Measurements from ENCODE around the gene PTK7. TPM values are rescaled to one million over a fixed set of nuclear protein-coding genes. Genes with fewer than 3 reads are reported as not detected.
"Not testable (repeated sequence)": the region's sequence is repeated elsewhere in the genome, so short reads cannot be mapped to it uniquely, and the experiment has no call there.

Gene PTK7
- total and polyA plus RNA-seq, 2 experiments from 2014 or later, result 127 to 162 TPM

GRCh38 chr6:43130429-43130828 lies 54.3 kb downstream of the PTK7 start:
- TF ChIP-seq EZH2 (IDR thresholded peaks at IDR 0.05; ENCODE audit: borderline replicate concordance) (no peak), EZH2phosphoT487 (IDR thresholded peaks at IDR 0.05; ENCODE audit: low read depth, severe bottlenecking, unreplicated experiment) (no peak)
- TF ChIP-seq, protein P1, sequence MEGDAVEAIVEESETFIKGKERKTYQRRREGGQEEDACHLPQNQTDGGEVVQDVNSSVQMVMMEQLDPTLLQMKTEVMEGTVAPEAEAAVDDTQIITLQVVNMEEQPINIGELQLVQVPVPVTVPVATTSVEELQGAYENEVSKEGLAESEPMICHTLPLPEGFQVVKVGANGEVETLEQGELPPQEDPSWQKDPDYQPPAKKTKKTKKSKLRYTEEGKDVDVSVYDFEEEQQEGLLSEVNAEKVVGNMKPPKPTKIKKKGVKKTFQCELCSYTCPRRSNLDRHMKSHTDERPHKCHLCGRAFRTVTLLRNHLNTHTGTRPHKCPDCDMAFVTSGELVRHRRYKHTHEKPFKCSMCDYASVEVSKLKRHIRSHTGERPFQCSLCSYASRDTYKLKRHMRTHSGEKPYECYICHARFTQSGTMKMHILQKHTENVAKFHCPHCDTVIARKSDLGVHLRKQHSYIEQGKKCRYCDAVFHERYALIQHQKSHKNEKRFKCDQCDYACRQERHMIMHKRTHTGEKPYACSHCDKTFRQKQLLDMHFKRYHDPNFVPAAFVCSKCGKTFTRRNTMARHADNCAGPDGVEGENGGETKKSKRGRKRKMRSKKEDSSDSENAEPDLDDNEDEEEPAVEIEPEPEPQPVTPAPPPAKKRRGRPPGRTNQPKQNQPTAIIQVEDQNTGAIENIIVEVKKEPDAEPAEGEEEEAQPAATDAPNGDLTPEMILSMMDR (IDR thresholded peaks at IDR 0.05; ENCODE audit: poor library complexity), result no peak
- no peak for DNase-seq (ENCODE audit: low spot score)
- H3K79me2 ChIP-seq, result peaks cover 33% of the 10 kb centered on the region
- H3K27me3 ChIP-seq, result no peaks in the 10 kb centered on the region
- no peak overlapping the region for H2AFZ ChIP-seq
- H3K4me3 ChIP-seq, result no peak overlapping the region
- no peaks in the 10 kb centered on the region for H3K9me3 ChIP-seq (ENCODE audit: low read depth)
- 95% methylated on average over 7 of the region's 7 CpGs for WGBS (ENCODE audit: low lambda C conversion rate, missing lambda C conversion rate)
- no peaks in the 10 kb centered on the region for H3K9me2 ChIP-seq (replicated peaks; ENCODE audit: insufficient read depth)
- peaks cover 17% of the 10 kb centered on the region for H3K4me1 ChIP-seq (ENCODE audit: insufficient read depth)
- no peaks in the 10 kb centered on the region for H3K36me3 ChIP-seq (replicated peaks; ENCODE audit: insufficient read depth, low read depth)
- no peak overlapping the region for H3K27ac ChIP-seq
- no peak overlapping the region for H3K4me2 ChIP-seq
- H4K20me1 ChIP-seq (ENCODE audit: insufficient read depth, poor library complexity, severe bottlenecking), result no peaks in the 10 kb centered on the region

DNA sequence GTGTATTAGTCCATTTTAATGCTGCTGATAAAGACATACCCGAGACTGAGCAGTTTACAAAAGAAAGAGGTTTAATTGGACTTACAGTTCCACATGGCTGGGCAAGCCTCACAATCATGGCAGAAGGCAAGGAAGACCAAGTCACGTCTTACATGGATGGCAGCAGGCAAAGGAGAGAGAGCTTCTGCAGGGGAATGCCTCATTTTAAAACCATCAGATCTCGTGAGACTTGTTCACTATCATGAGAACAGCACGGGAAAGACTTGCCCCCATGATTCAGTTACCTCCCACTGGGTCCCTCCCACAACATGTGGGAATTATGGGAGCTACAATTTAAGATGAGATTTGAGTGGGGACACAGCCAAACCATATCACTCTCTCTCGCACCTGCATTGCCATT lies 55.3 kb downstream of the PTK7 start:
- H3K4me1 ChIP-seq (ENCODE audit: insufficient read depth); H3K27me3 ChIP-seq; H3K27ac ChIP-seq; H3K4me2 ChIP-seq; H3K36me3 ChIP-seq (replicated peaks; ENCODE audit: insufficient read depth, low read depth); H3K4me3 ChIP-seq; H2AFZ ChIP-seq; H4K20me1 ChIP-seq (ENCODE audit: insufficient read depth, poor library complexity, severe bottlenecking); H3K9me2 ChIP-seq (replicated peaks; ENCODE audit: insufficient read depth); DNase-seq (ENCODE audit: low spot score); H3K9me3 ChIP-seq (ENCODE audit: low read depth): not testable (repeated sequence)
- 92% methylated on average over 5 of the region's 5 CpGs for WGBS (ENCODE audit: low lambda C conversion rate, missing lambda C conversion rate)
- peaks cover 28% of the 10 kb centered on the region for H3K79me2 ChIP-seq

GRCh38 chr6:43138267-43138666 lies 62.2 kb downstream of the PTK7 start:
- H4K20me1 ChIP-seq (ENCODE audit: insufficient read depth, poor library complexity, severe bottlenecking), result no peaks in the 10 kb centered on the region
- H3K9me2 ChIP-seq (replicated peaks; ENCODE audit: insufficient read depth), result no peaks in the 10 kb centered on the region
- H3K27me3 ChIP-seq, result no peaks in the 10 kb centered on the region
- no peaks in the 10 kb centered on the region for H3K36me3 ChIP-seq (replicated peaks; ENCODE audit: insufficient read depth, low read depth)
- H3K4me1 ChIP-seq (ENCODE audit: insufficient read depth), result peaks cover 5% of the 10 kb centered on the region
- no peak for DNase-seq (ENCODE audit: low spot score)
- TF ChIP-seq EZH2 (IDR thresholded peaks at IDR 0.05; ENCODE audit: borderline replicate concordance) (no peak), EZH2phosphoT487 (IDR thresholded peaks at IDR 0.05; ENCODE audit: low read depth, severe bottlenecking, unreplicated experiment) (no peak)
- TF ChIP-seq, protein P1 (IDR thresholded peaks at IDR 0.05; ENCODE audit: poor library complexity), result no peak
- H3K27ac ChIP-seq, result no peak overlapping the region
- WGBS (ENCODE audit: low lambda C conversion rate, missing lambda C conversion rate), result 98% methylated on average over 3 of the region's 3 CpGs
- no peak overlapping the region for H2AFZ ChIP-seq
- H3K79me2 ChIP-seq, result no peaks in the 10 kb centered on the region
- H3K4me2 ChIP-seq, result no peak overlapping the region
- no peak overlapping the region for H3K4me3 ChIP-seq
- no peaks in the 10 kb centered on the region for H3K9me3 ChIP-seq (ENCODE audit: low read depth)

- H3K79me2 ChIP-seq; H3K9me3 ChIP-seq (ENCODE audit: low read depth); H3K9me2 ChIP-seq (replicated peaks; ENCODE audit: insufficient read depth); H3K36me3 ChIP-seq (replicated peaks; ENCODE audit: insufficient read depth, low read depth); H2AFZ ChIP-seq; H3K4me2 ChIP-seq; H3K27me3 ChIP-seq; H4K20me1 ChIP-seq (ENCODE audit: insufficient read depth, poor library complexity, severe bottlenecking); H3K4me3 ChIP-seq; H3K27ac ChIP-seq; DNase-seq (ENCODE audit: low spot score): not testable (repeated sequence)
- 98% methylated on average over 11 of the region's 11 CpGs for WGBS (ENCODE audit: low lambda C conversion rate, missing lambda C conversion rate)
- H3K4me1 ChIP-seq (ENCODE audit: insufficient read depth), result peaks cover 10% of the 10 kb centered on the region
These were observed 63.9 kb downstream of the PTK7 start for GRCh38 chr6:43139973-43140372.

- no peak for DNase-seq (ENCODE audit: low spot score)
- Histone ChIP-seq H3K4me1 (ENCODE audit: insufficient read depth) (peaks cover 10% of the 10 kb centered on the region), H3K9me3 (ENCODE audit: low read depth) (no peaks in the 10 kb centered on the region), H3K4me3 (no peak overlapping the region), H3K36me3 (replicated peaks; ENCODE audit: insufficient read depth, low read depth) (no peaks in the 10 kb centered on the region), H3K9me2 (replicated peaks; ENCODE audit: insufficient read depth) (no peaks in the 10 kb centered on the region), H4K20me1 (ENCODE audit: insufficient read depth, poor library complexity, severe bottlenecking) (no peaks in the 10 kb centered on the region), H3K79me2 (no peaks in the 10 kb centered on the region), H3K27ac (no peak overlapping the region), H2AFZ (no peak overlapping the region), H3K4me2 (no peak overlapping the region), H3K27me3 (no peaks in the 10 kb centered on the region)
- TF ChIP-seq, protein P1 (IDR thresholded peaks at IDR 0.05; ENCODE audit: poor library complexity), result no peak
- no peak for TF ChIP-seq EZH2phosphoT487 (IDR thresholded peaks at IDR 0.05; ENCODE audit: low read depth, severe bottlenecking, unreplicated experiment)
- TF ChIP-seq EZH2 (IDR thresholded peaks at IDR 0.05; ENCODE audit: borderline replicate concordance), result no peak
- 96% methylated on average over 16 of the region's 16 CpGs for WGBS (ENCODE audit: low lambda C conversion rate, missing lambda C conversion rate)
These were observed 65.5 kb downstream of the PTK7 start for GRCh38 chr6:43141644-43142043.

All from hepatocyte (in vitro differentiated cells).